HG03045 (cell line): Measurements from ENCODE around the gene GPLD1.
"Not testable (repeated sequence)": the region's sequence is repeated elsewhere in the genome, so short reads cannot be mapped to it uniquely, and the experiment has no call there.

Source experiments
- ATAC-seq: cut with Tn5 transposase; IDR thresholded peaks from one replicate; pipeline ENCODE4 v1.9.1; 2021; ENCODE audit warnings: mild to moderate bottlenecking, moderate library complexity; ENCODE audit not compliant: unreplicated experiment

GPLD1 gene

GRCh38 chr6:24425091-24425490, 64.3 kb downstream of the GPLD1 start:
- no peak for ATAC-seq

DNA sequence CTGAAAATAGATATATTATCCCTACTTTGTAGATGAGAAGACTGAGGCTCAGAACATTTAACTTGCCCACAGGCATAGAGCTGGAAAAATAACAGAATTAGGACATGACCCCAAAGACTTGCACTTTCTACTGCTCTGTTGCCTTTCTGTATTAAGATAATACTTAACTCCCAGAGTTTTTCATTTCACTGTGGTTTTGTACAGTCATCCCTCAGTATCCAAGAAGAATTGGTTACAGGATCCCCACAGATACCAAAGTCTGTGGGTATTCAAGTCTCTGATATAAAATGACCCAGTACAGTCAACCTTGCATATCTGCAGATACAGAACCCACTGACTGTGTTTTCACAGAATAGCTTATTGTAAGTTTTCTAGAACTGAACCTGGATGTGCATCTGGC, 69.9 kb downstream of the GPLD1 start:
- no peak for ATAC-seq

- ATAC-seq = no peak
These were observed 73.6 kb downstream of the GPLD1 start for GRCh38 chr6:24415753-24416152.

- not testable (repeated sequence) for ATAC-seq
These were observed 74.8 kb downstream of the GPLD1 start for GRCh38 chr6:24414531-24414930.

GRCh38 chr6:24412294-24412693, 77.1 kb downstream of the GPLD1 start:
- ATAC-seq = no peak

GRCh38 chr6:24410622-24411021, 78.8 kb downstream of the GPLD1 start:
- no peak for ATAC-seq

- peak; percentile 76 for ATAC-seq
These were observed 80.5 kb downstream of the GPLD1 start for GRCh38 chr6:24408719-24409410.

DNA sequence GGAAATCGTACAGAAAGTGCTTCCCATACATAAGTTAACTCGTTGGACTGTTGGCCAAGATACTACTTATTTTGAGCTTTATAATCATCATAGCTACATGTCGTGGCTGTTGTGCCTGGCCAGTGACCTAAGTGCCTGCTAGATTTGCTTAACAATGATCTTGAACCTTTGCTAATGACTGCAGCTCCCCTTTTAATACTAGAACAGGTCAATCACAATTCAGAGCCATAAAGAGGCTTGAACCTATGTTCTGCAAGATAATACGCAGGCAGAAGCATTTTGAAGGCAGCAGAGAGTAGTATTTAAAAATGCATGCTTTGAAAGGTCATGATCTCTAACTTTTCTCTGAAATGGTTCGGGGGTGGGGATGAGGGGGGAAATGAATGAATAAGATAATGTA, 84.1 kb downstream of the GPLD1 start:
- no peak for ATAC-seq

DNA sequence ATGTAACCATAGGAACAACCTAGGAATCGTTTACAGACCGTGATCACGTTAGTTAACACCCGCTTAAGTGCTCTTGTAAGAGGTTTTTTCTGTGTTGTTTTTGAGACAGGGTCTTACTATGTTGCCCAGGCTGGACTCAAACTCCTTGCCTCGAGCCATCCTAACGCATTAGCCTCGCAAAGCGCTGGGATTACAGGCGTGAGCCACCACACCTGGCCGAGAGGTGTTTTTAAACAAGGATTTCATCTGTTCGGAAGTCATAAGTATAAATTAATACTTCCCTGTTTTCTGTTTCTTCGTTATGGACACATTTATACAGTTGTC, 85.9 kb downstream of the GPLD1 start:
- ATAC-seq = no peak

DNA sequence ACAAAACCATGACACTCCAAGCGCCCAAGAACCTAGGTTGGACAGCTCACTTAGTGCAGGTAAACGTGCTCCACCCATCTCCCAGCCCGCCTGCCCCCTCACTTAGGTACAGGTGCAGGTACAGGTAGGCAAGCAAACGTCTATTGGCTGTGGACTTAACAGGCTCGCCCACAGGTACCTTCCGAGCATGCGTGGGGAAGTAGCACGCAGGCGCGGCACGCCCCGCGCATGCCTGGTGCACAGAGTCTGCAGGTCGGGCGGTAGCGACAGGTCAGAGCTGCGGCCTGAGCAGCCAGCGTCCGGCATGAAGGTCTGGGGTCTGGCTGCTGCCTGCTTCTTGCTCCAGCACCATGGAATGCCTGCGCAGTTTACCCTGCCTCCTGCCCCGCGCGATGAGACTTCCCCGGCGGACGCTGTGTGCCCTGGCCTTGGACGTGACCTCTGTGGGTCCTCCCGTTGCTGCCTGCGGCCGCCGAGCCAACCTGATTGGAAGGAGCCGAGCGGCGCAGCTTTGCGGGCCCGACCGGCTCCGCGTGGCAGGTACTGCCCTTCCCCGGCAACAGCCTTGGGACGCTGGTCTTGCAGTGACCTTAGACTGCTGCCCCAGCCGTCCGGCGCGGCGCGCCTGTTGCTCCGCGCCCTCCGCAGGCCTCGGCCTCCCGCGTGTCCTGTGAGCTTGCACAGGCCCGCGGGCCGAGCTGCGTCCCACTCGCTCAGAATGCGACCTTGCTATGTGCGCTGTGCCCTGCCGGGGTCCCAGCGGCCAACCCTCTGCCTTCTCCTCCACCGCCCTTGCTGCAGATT, 86.5 kb downstream of the GPLD1 start, which contains the start of gene MRS2:
Gene MRS2 (plus strand): TSS at position 240 of the 804 bp plus-strand sequence. CDS start 111 bp downstream, at position 351.
- ATAC-seq = peak; percentile 97

GRCh38 chr6:24401458-24401857, 87.9 kb downstream of the GPLD1 start:
- ATAC-seq = no peak

DNA sequence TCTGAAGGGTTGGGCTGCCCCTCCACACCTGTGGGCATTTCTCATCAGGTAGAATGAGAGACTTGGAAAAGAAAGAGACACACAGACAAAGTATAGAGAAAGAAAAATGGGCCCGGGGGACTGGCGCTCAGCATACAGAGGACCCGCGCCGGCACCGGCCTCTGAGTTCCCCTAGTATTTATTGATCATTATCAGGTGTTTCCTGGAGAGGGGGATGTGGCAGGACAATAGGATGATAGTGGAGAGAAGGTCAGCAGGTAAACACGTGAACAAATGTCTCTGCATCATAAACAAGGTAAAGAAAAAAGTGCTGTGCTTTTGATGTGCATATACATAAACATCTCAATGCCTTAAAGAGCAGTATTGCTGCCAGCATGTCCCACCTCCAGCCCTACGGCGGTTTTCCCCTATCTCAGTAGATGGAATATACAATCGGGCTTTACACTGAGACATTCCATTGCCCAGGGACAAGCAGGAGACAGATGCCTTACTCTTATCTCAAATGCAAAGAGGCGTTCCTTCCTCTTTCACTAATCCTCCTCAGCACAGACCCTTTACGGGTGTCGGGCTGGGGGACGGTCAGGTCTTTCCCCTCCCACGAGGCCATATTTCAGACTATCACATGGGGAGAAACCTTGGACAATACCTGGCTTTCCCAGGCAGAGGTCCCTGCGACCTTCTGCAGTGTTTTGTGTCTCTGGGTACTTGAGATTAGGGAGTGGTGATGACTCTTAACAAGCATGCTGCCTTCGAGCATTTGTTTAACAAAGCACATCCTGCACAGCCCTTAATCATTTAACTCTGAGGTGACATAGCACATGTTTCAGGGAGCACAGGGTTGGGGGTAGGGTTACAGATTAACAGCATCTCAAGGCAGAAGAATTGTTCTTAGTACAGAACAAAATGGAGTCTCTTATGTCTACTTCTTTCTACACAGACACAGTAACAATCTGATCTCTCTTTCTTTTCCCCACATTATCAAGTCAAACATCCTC, 89.0 kb downstream of the GPLD1 start:
- ATAC-seq = not testable (repeated sequence)

DNA sequence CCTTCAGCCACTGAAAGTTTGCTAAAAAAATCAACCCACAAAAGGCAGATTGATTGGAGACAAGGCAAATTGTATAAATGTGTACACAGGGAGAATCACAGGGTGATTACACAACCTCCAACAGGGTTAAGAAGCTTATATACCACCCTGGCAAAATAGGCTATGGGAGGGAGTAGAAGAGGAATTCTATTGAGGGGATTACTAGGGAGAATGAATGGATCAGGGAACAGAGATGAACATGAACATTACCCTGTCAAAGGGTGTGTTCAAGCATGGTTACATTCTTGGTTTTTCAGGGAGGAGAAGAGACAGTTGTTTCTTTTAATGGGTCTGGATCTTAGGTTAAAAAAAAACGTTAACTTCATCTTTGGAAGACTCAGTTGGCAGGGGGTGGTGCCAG, 91.7 kb downstream of the GPLD1 start:
- no peak for ATAC-seq

- ATAC-seq = no peak
These were observed 92.6 kb downstream of the GPLD1 start for GRCh38 chr6:24396824-24397223.

- ATAC-seq = no peak
These were observed 94.5 kb downstream of the GPLD1 start for GRCh38 chr6:24394780-24395437.

GRCh38 chr6:24394061-24394779, 95.2 kb downstream of the GPLD1 start:
- no peak for ATAC-seq

DNA sequence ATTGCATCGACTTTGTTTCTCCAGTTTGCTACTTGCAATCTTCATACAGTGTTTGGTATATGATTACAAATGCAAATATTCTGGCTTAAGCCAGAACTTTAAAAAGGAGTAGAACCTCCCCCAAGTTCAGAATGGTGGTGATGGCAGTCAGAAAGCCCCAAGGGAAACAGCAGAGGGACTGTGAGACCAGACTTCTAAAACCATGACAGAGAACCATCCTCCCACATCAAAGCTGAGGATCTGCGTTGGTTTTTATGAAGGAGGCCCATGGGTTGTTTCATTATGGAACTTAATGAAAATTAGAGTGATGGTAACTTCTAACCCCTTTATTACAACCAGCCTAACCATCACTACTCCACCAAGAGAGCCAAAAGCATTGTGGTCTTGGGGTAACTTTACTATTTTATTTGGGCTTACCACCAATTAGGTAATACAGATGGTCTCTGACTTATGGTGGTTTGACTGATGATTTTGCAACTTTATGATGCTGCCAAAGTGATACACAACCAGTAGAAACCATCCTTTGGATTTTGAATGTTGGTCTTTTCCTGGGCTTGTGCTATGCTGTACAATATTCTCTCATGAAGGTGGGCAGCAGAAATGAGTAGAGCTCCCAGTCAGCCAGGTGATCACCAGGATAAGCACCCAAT, 97.5 kb downstream of the GPLD1 start:
- ATAC-seq = peak; percentile 55

GRCh38 chr6:24391208-24391607, 98.2 kb downstream of the GPLD1 start:
- ATAC-seq = no peak

DNA sequence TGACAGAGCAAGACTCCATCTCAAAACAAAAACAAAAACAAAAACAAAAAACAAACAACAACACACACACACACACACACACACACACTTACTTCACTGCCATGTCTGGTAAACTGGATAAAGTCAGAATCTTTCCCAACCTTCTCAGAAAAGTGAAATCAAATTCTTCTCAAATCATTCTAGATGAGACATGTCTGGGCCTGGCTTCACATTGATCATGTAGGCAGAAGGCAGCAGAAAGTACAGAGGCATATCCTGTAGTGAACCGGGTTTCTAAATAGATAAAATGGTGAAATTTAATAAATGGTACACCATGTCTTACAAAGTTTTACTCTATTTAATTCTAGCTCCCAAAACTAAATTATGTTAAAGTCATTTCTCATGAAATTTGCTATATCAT, 101.6 kb downstream of the GPLD1 start:
- no peak for ATAC-seq
